ENCODE data around the gene STK4.

DNA sequence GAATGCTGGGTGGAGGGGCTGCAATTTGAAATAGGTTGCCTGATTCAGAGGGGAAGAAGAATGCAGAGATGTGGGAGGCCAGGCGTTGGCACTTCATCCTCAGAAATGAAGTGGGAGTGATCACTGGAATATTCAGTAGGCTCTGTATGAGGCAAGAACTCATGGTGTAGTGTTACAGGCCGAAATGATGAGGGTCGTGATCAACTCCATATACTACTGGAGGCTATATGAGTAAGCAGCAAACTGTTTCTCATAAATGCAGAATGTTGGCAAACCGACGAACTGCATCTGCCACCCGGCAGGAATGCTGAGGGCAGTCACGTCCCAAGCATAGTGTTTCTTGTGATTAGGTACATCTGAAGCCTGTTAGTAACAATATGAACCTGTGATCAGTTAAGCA lies 121.9 kb downstream of the STK4 start:
- TF ChIP-seq, protein P1, sequence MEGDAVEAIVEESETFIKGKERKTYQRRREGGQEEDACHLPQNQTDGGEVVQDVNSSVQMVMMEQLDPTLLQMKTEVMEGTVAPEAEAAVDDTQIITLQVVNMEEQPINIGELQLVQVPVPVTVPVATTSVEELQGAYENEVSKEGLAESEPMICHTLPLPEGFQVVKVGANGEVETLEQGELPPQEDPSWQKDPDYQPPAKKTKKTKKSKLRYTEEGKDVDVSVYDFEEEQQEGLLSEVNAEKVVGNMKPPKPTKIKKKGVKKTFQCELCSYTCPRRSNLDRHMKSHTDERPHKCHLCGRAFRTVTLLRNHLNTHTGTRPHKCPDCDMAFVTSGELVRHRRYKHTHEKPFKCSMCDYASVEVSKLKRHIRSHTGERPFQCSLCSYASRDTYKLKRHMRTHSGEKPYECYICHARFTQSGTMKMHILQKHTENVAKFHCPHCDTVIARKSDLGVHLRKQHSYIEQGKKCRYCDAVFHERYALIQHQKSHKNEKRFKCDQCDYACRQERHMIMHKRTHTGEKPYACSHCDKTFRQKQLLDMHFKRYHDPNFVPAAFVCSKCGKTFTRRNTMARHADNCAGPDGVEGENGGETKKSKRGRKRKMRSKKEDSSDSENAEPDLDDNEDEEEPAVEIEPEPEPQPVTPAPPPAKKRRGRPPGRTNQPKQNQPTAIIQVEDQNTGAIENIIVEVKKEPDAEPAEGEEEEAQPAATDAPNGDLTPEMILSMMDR (conservative IDR thresholded peaks at IDR 0.05 in 1 of 2, IDR thresholded peaks at IDR 0.05 in 1 of 2; ENCODE audit: extremely low read depth in 1 of 2, insufficient read depth in 1 of 2, low read depth in 1 of 2, low read length in 2 of 2) = no peak
- no peak for TF ChIP-seq EZH2 (IDR thresholded peaks at IDR 0.05; ENCODE audit: borderline replicate concordance, low read length)

Measured in mammary epithelial cell (primary cell).